Testis (tissue), 3 donors: ENCODE measurements around the gene IFIH1. TPM values are rescaled to one million over a fixed set of nuclear protein-coding genes. Genes with fewer than 3 reads are reported as not detected.
A peak's percentile ranks its signal among the peaks of the same experiment; 100 is the strongest.

ENCODE experiments used
- DNase-seq: peaks from one replicate; pipeline ENCODE4 v3.0.0-alpha.2; 2019
- H3K27ac ChIP-seq, 2 donors: fragments of 200-600 bp; sonication (generic); one replicate each; pipeline ENCODE4 v1.5.1; 2019
- H3K27me3 ChIP-seq: fragments of 200-600 bp; sonication (generic); one replicate; pipeline ENCODE4 v1.5.1; 2019
- H3K36me3 ChIP-seq: fragments of 200-600 bp; sonication (generic); one replicate; pipeline ENCODE4 v1.5.1; 2017; ENCODE audit warnings: low read depth; ENCODE audit errors: missing control alignments
- H3K4me1 ChIP-seq: fragments of 200-600 bp; sonication (generic); one replicate; pipeline ENCODE4 v1.5.1; 2019
- H3K4me3 ChIP-seq, 2 donors: fragments of 200-600 bp; sonication (generic); one replicate each; pipeline ENCODE4 v1.5.1; 2017 to 2019
- H3K9me3 ChIP-seq: fragments of 200-600 bp; sonication (generic); one replicate; pipeline ENCODE4 v1.5.1; 2017
- POLR2A ChIP-seq: fragments of 450-650 bp; IDR thresholded peaks from one replicate; pipeline ENCODE4 v1.6.1; 2017; ENCODE audit warnings: antibody characterized with exemption, mild to moderate bottlenecking, moderate library complexity
- WGBS, 2 donors: methylation state at CpG; one replicate each; pipeline ENCODE4 v1.1.5; 2018; 5-methylcytosine and 5-hydroxymethylcytosine counted together
- intact Hi-C: fragments of 100-400 bp; cut with DNase I; formaldehyde crosslinking; loops from one replicate; pipeline ENCODE4 v1.15.1; 2023; ENCODE audit warnings: low total_unique reads
- polyA plus RNA-seq: library from polyadenylated mRNA; stranded (reverse); fragments of 350-450 nt; fragmentation: Illumina TruSeq; extraction: RNeasy Lipid Tissue Mini Kit (QIAGEN cat#74804); gene quantifications from one replicate; pipeline ENCODE4 v1.2.3, GENCODE V29; 2014; ENCODE audit warnings: low read depth, low replicate concordance; ENCODE audit not compliant: insufficient read depth
- total RNA-seq, 2 donors: library from RNA; depleted of rRNA; stranded (reverse); fragments of >200 nt; gene quantifications; one replicate each; pipeline ENCODE4 v1.2.3, GENCODE V29; 2016
- TF ChIP-seq, protein P1 (sequence below), 3 experiments: fragments of 450-650 bp in 2 of 3; fragments of 200-600 bp in 1 of 3; sonication (generic) in 1 of 3; IDR thresholded peaks; one replicate each; pipeline ENCODE4 v1.5.1; 2016 to 2019; ENCODE audit warnings: antibody characterized with exemption in 3 of 3, mild to moderate bottlenecking in 2 of 3, moderate library complexity in 1 of 3

IFIH1 gene
- total and polyA plus RNA-seq, 3 donors from 2014 or later: 6.0 to 12.8 (median 8.2) TPM

DNA sequence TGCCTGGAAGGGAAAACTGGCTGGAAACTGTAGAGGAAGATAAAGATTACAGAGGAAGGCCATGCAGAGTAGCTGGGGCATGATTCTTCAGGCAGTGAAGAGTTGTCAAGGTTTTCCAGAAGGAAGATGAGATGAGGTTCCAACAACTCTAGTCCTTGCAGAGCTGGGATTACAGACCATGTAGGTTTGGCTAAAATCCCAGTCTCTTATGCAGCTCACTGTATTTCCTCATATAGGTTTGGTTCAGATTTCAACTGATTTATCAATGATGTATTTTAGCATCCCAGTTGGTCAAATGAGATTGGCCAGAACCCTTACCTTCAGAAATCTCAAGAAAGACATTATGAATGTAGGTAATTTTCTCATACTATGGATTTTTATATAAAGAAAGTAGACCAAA is 91.6 kb downstream of the IFIH1 start:
- Histone ChIP-seq H3K27me3 (no peaks in the 10 kb centered on the region), H3K4me3 (no peak overlapping the region), H3K27ac (no peak overlapping the region), H3K9me3 (no peaks in the 10 kb centered on the region), H3K36me3 (no peaks in the 10 kb centered on the region), H3K4me1 (no peaks in the 10 kb centered on the region)
- no peak for TF ChIP-seq POLR2A
- TF ChIP-seq, protein P1, sequence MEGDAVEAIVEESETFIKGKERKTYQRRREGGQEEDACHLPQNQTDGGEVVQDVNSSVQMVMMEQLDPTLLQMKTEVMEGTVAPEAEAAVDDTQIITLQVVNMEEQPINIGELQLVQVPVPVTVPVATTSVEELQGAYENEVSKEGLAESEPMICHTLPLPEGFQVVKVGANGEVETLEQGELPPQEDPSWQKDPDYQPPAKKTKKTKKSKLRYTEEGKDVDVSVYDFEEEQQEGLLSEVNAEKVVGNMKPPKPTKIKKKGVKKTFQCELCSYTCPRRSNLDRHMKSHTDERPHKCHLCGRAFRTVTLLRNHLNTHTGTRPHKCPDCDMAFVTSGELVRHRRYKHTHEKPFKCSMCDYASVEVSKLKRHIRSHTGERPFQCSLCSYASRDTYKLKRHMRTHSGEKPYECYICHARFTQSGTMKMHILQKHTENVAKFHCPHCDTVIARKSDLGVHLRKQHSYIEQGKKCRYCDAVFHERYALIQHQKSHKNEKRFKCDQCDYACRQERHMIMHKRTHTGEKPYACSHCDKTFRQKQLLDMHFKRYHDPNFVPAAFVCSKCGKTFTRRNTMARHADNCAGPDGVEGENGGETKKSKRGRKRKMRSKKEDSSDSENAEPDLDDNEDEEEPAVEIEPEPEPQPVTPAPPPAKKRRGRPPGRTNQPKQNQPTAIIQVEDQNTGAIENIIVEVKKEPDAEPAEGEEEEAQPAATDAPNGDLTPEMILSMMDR (IDR thresholded peaks at IDR 0.05): no peak
- intact Hi-C loops: loop anchor here (10.0 kb wide), 1 partner anchor 78 kb away; no protein-coding TSS in a partner anchor
- no peak for DNase-seq

DNA sequence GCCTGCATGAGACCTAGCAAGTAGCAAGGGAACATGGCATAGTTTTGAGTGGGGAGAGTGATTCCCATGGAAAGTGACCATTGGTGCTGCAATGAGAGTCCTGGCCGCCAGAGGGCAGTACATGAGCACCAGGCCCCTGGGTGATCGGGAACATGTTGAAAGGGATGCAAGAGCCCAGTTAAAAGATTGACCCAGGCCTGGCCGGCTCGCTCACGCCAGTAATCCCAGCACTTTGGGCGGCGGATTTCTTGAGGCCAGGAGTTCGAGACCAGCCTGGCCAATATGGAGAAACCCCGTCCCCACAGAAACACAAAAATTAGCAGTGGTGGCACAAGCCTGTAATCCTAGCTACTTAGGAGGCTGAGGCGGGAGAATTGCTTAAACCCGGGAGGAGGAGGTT is 97.4 kb downstream of the IFIH1 start:
- TF ChIP-seq, protein P1 (IDR thresholded peaks at IDR 0.05): peak; percentile 72 to 88 (median 72)
- no peak for TF ChIP-seq POLR2A
- H3K27ac ChIP-seq: no peak overlapping the region
- intact Hi-C loops: loop anchor here (10.0 kb wide), 1 partner anchor 84 kb away; no protein-coding TSS in a partner anchor

DNA sequence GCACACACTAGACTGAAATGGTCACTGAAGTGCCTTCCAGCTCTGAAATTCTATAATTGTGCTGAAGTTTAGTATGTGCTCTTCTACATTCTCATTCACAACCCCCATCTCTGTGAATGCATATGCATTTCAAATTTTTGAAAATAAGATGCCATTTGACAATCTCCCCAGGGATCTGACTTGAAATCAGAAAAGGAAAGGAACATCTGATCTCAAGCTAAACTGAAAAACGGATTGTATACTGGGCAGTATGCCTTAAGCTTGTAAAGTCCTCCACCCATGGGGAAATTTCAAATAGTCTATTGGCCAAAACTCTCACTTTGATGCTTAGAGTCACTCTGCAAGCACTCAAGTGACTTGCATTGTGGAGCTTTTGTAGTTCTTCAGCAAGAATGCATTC is 98.1 kb downstream of the IFIH1 start:
- no peak overlapping the region for H3K27ac ChIP-seq
- TF ChIP-seq, protein P1 (IDR thresholded peaks at IDR 0.05): no peak
- TF ChIP-seq POLR2A: no peak
- no peaks in the 10 kb centered on the region for H3K27me3 ChIP-seq
- no peak for DNase-seq
- WGBS, 2 donors: 54 to 65% methylated on average over 1 of the region's 1 CpG
- no peaks in the 10 kb centered on the region for H3K9me3 ChIP-seq
- no peak overlapping the region for H3K4me3 ChIP-seq
- no peaks in the 10 kb centered on the region for H3K36me3 ChIP-seq
- intact Hi-C loops: loop anchor here (10.0 kb wide), 1 partner anchor 84 kb away; no protein-coding TSS in a partner anchor
- H3K4me1 ChIP-seq: no peaks in the 10 kb centered on the region

More for the DNA sequence above, 97.4 kb downstream of the IFIH1 start:
- Histone ChIP-seq H3K9me3 (no peaks in the 10 kb centered on the region), H3K27me3 (no peaks in the 10 kb centered on the region), H3K36me3 (no peaks in the 10 kb centered on the region), H3K4me1 (no peaks in the 10 kb centered on the region), H3K4me3 (no peak overlapping the region)
- DNase-seq: peak; percentile 84
- 57 to 65% methylated on average over 9 to 11 of the region's 11 CpGs for WGBS, 2 donors

DNA sequence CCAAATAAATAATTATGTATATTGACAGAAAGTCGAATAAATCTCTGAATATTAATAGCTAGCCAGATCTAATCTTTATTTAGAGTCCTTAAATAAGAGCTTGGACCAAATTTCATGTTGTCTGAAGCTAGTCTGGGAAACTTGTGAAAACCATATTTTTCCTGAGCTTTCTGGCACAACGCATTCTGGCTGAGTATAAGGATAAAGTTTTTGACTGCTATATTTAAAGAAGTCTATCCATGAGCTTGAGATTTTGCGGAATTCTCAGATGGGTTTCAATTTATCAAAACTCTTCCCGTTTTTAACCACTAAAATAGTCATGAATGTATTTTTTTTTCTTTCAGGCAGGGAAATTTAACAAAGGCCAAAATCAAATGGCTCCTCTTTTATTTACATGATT is 99.1 kb downstream of the IFIH1 start:
- H3K9me3 ChIP-seq: no peaks in the 10 kb centered on the region
- no peak for DNase-seq
- 74 to 84% methylated on average over 4 of the region's 4 CpGs for WGBS, 2 donors
- H3K36me3 ChIP-seq: no peaks in the 10 kb centered on the region
- intact Hi-C loops: no loop called here
- H3K27ac ChIP-seq: no peak overlapping the region
- no peak overlapping the region for H3K4me3 ChIP-seq
- TF ChIP-seq POLR2A: no peak
- H3K27me3 ChIP-seq: no peaks in the 10 kb centered on the region
- no peaks in the 10 kb centered on the region for H3K4me1 ChIP-seq

DNA sequence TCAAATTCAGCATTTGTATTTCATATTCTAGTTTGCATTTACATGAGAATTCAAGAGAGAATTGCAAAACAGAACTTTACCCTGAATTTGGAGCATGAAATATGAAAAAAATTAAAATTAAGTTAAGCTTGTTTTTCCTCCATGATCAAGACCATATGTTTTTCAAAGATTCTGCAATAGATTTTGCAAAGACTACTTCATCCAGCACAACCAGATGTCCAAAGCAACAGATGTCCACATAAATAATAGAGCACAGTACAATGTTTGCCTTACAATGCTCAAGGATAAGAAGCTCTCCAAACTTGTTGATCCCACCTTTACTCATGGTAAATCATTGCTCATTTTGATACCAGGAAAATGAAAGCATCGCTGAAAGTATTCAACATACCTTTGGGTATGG is 100.9 kb downstream of the IFIH1 start:
- Histone ChIP-seq H3K4me3 (no peak overlapping the region), H3K27ac (no peak overlapping the region), H3K9me3 (no peaks in the 10 kb centered on the region), H3K36me3 (no peaks in the 10 kb centered on the region), H3K27me3 (no peaks in the 10 kb centered on the region), H3K4me1 (no peaks in the 10 kb centered on the region)
- intact Hi-C loops: no loop called here
- no peak for DNase-seq
- WGBS, 2 donors: 85 to 97% methylated on average over 1 of the region's 1 CpG
- no peak for TF ChIP-seq POLR2A
- TF ChIP-seq, protein P1 (IDR thresholded peaks at IDR 0.05): no peak

Other genes with a start within 250 kb of the IFIH1 start
- gene DPP4, start 244.5 kb downstream of the IFIH1 start, total RNA-seq: 1 to 10 TPM; 1.2 to 1.7 TPM
- 6.3 TPM for gene DPP4, start 244.5 kb downstream of the IFIH1 start, polyA plus RNA-seq
- gene GCG, start 166.4 kb downstream of the IFIH1 start, total RNA-seq: not detected
- gene GCG, start 166.4 kb downstream of the IFIH1 start, polyA plus RNA-seq: not detected
- 1 to 10 TPM; 1.2 to 2.6 TPM for gene FAP, start 75.2 kb downstream of the IFIH1 start, total RNA-seq
- 5.6 TPM for gene FAP, start 75.2 kb downstream of the IFIH1 start, polyA plus RNA-seq
- 10 to 100 TPM; 26.1 to 33.1 TPM for gene GCA, start 25.4 kb upstream of the IFIH1 start, total RNA-seq
- gene GCA, start 25.4 kb upstream of the IFIH1 start, polyA plus RNA-seq: 60.9 TPM